ENCODE results near the gene RIMBP2.

DNA sequence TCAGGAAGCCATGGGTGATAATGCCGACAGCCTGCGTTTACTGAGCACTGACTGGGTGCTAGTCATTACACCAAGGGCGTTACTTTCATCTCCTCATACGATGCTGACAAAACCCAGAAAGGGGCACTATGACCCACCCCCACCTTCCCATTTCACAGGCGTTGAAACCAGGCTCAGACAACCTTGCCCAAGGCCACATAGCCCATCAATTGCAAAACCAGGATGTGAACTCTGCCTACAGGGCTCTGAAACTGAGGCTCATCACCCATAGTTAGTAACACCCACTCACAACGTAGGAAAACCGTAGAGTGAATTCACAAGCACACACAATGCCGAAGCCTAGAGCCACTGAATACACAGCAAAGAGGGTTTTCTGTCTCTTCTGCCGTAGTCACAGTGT is 119.9 kb downstream of the RIMBP2 start:
- TF ChIP-seq, protein P1, sequence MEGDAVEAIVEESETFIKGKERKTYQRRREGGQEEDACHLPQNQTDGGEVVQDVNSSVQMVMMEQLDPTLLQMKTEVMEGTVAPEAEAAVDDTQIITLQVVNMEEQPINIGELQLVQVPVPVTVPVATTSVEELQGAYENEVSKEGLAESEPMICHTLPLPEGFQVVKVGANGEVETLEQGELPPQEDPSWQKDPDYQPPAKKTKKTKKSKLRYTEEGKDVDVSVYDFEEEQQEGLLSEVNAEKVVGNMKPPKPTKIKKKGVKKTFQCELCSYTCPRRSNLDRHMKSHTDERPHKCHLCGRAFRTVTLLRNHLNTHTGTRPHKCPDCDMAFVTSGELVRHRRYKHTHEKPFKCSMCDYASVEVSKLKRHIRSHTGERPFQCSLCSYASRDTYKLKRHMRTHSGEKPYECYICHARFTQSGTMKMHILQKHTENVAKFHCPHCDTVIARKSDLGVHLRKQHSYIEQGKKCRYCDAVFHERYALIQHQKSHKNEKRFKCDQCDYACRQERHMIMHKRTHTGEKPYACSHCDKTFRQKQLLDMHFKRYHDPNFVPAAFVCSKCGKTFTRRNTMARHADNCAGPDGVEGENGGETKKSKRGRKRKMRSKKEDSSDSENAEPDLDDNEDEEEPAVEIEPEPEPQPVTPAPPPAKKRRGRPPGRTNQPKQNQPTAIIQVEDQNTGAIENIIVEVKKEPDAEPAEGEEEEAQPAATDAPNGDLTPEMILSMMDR (conservative IDR thresholded peaks at IDR 0.05; ENCODE audit: low read depth, low read length): no peak
- TF ChIP-seq EZH2 (IDR thresholded peaks at IDR 0.05; ENCODE audit: borderline replicate concordance, low read depth, low read length, poor library complexity, severe bottlenecking): no peak
